Activated CD4-positive, alpha-beta memory T cell treated with anti-CD3 and anti-CD28 coated beads, Interleukin-2, amount 10 ng/mL, durations not matched to agents 7 days and 5 days (primary cell): ENCODE results near the gene CLPTM1. TPM values are rescaled to one million over a fixed set of nuclear protein-coding genes. Genes with fewer than 3 reads are reported as not detected.
"Not testable (repeated sequence)": the region's sequence is repeated elsewhere in the genome, so short reads cannot be mapped to it uniquely, and the experiment has no call there.

Experiments used
- CTCF ChIA-PET: fragments of 350-600 bp; sonication (Branson Sonifier 250); formaldehyde crosslinking; loops from one replicate; lab custom pipeline; 2021; ENCODE audit warnings: antibody characterized with exemption, inconsistent platforms; lab: Charles Lee
- POLR2A ChIA-PET: fragments of 350-600 bp; sonication (Branson Sonifier 250); formaldehyde crosslinking; loops from one replicate; lab custom pipeline; 2021; ENCODE audit warnings: antibody characterized with exemption; lab: Charles Lee
- DNase-seq: peaks from one replicate; pipeline ENCODE4 v3.0.0-alpha.2; 2020
- H3K27ac Mint-ChIP-seq: one replicate; pipeline ENCODE4 v1.8.0; 2021; ENCODE audit warnings: mild to moderate bottlenecking, mixed read lengths
- H3K27me3 Mint-ChIP-seq: one replicate; pipeline ENCODE4 v1.8.0; 2021; ENCODE audit warnings: mixed read lengths
- H3K36me3 Mint-ChIP-seq: one replicate; pipeline ENCODE4 v1.8.0; 2021; ENCODE audit warnings: low read depth, mixed read lengths
- H3K4me1 Mint-ChIP-seq: one replicate; pipeline ENCODE4 v1.8.0; 2021; ENCODE audit warnings: mixed read lengths
- H3K4me3 Mint-ChIP-seq: one replicate; pipeline ENCODE4 v1.8.0; 2021; ENCODE audit warnings: mild to moderate bottlenecking, mixed read lengths
- H3K9me3 Mint-ChIP-seq: one replicate; pipeline ENCODE4 v1.8.0; 2021; ENCODE audit warnings: mixed read lengths
- total RNA-seq, 2 experiments: library from RNA; stranded (reverse); gene quantifications; one replicate each; pipeline ENCODE4 v1.2.3, GENCODE V29; 2021

CLPTM1 gene
- total RNA-seq, result 10 to 100 TPM; 66.9 to 68.6 TPM

- ChIA-PET POLR2A (interaction anchor here (0.8 to 2.5 kb wide), 14 partner anchors 12 to 223 kb away, joined by 3 to 21 read pairs (median 3); partner anchors contain the start of genes GEMIN7, PPP1R37, RELB and TOMM40), CTCF (interaction anchor here (0.5 to 1.8 kb wide), 8 partner anchors 66 to 269 kb away, joined by 3 to 5 read pairs (median 4); partner anchors contain the start of genes BLOC1S3, CLASRP, NECTIN2 and TRAPPC6A)
- Mint-ChIP-seq H3K27ac (peak within 1 kb of the TSS; percentile 91), H3K4me1 (peaks cover 42% of the 10 kb centered on the region), H3K9me3 (no peaks in the 10 kb centered on the region), H3K27me3 (no peaks in the 10 kb centered on the region), H3K36me3 (peaks cover 5% of the 10 kb centered on the region), H3K4me3 (peak within 1 kb of the TSS; percentile 96)
- peak; percentile 96 for DNase-seq
Measured at GRCh38 chr19:44954649-44955504, at the start of gene CLPTM1. CLPTM1 (plus strand) TSS chr19:44955380; CDS start chr19:44955396, 16 bp downstream.

- Mint-ChIP-seq H3K27ac (no peak within 1 kb of the TSS), H3K4me1 (peaks cover 12% of the 10 kb centered on the region), H3K4me3 (no peak within 1 kb of the TSS), H3K27me3 (peaks cover 15% of the 10 kb centered on the region), H3K36me3 (peaks cover 13% of the 10 kb centered on the region), H3K9me3 (no peaks in the 10 kb centered on the region)
- CTCF ChIA-PET, result interaction anchor here (0.7 to 3.1 kb wide), 3 partner anchors 10 to 47 kb away, joined by 3 to 13 read pairs (median 4); no protein-coding TSS in a partner anchor
- no peak for DNase-seq
- POLR2A ChIA-PET, result interaction anchor here (1.1 to 1.7 kb wide), 2 partner anchors 9 to 14 kb away, joined by 3 to 6 read pairs; no protein-coding TSS in a partner anchor
Measured at GRCh38 chr19:44905437-44906160, 49.6 kb upstream of the CLPTM1 start, which contains the start of gene APOE. APOE (plus strand) TSS chr19:44905796; CDS start chr19:44906625, 829 bp downstream.

GRCh38 chr19:44907613-44908012 is 47.6 kb upstream of the CLPTM1 start:
- no peak overlapping the region for H3K27ac Mint-ChIP-seq
- H3K9me3 Mint-ChIP-seq, result no peaks in the 10 kb centered on the region
- no peak for DNase-seq
- H3K4me3 Mint-ChIP-seq, result no peak overlapping the region
- peaks cover 22% of the 10 kb centered on the region for H3K27me3 Mint-ChIP-seq
- peaks cover 5% of the 10 kb centered on the region for H3K36me3 Mint-ChIP-seq
- ChIA-PET CTCF (interaction anchor here (0.9 kb wide), 1 partner anchor 44 kb away, joined by 3 read pairs; no protein-coding TSS in a partner anchor), POLR2A (interaction anchor here (1.4 kb wide), 1 partner anchor 8 kb away, joined by 4 read pairs; no protein-coding TSS in a partner anchor)
- peaks cover 12% of the 10 kb centered on the region for H3K4me1 Mint-ChIP-seq

GRCh38 chr19:44908074-44908835 is 46.9 kb upstream of the CLPTM1 start:
- peaks cover 4% of the 10 kb centered on the region for H3K36me3 Mint-ChIP-seq
- peaks cover 27% of the 10 kb centered on the region for H3K27me3 Mint-ChIP-seq
- no peak for DNase-seq
- H3K27ac Mint-ChIP-seq, result no peak overlapping the region
- peaks cover 12% of the 10 kb centered on the region for H3K4me1 Mint-ChIP-seq
- ChIA-PET POLR2A (interaction anchor here (1.4 kb wide), 1 partner anchor 9 kb away, joined by 4 read pairs; no protein-coding TSS in a partner anchor), CTCF (interaction anchor here (0.9 kb wide), 1 partner anchor 44 kb away, joined by 3 read pairs; no protein-coding TSS in a partner anchor)
- no peak overlapping the region for H3K4me3 Mint-ChIP-seq
- no peaks in the 10 kb centered on the region for H3K9me3 Mint-ChIP-seq

GRCh38 chr19:44908836-44909261 is 46.3 kb upstream of the CLPTM1 start:
- no peaks in the 10 kb centered on the region for H3K36me3 Mint-ChIP-seq
- no peak overlapping the region for H3K4me3 Mint-ChIP-seq
- H3K9me3 Mint-ChIP-seq, result no peaks in the 10 kb centered on the region
- ChIA-PET CTCF (no interaction called here), POLR2A (interaction anchor here (1.4 kb wide), 1 partner anchor 10 kb away, joined by 4 read pairs; no protein-coding TSS in a partner anchor)
- H3K4me1 Mint-ChIP-seq, result peaks cover 15% of the 10 kb centered on the region
- peaks cover 32% of the 10 kb centered on the region for H3K27me3 Mint-ChIP-seq
- no peak for DNase-seq
- H3K27ac Mint-ChIP-seq, result no peak overlapping the region

GRCh38 chr19:44909775-44910174 is 45.4 kb upstream of the CLPTM1 start:
- no peak overlapping the region for H3K4me3 Mint-ChIP-seq
- ChIA-PET CTCF (no interaction called here), POLR2A (interaction anchor here (0.5 kb wide), 1 partner anchor 272 kb away, joined by 3 read pairs; no protein-coding TSS in a partner anchor)
- H3K9me3 Mint-ChIP-seq, result no peaks in the 10 kb centered on the region
- no peak for DNase-seq
- H3K36me3 Mint-ChIP-seq, result no peaks in the 10 kb centered on the region
- peaks cover 22% of the 10 kb centered on the region for H3K4me1 Mint-ChIP-seq
- peaks cover 38% of the 10 kb centered on the region for H3K27me3 Mint-ChIP-seq
- no peak overlapping the region for H3K27ac Mint-ChIP-seq

- POLR2A ChIA-PET, DNase-seq, H3K36me3 Mint-ChIP-seq, H3K9me3 Mint-ChIP-seq, H3K27ac Mint-ChIP-seq, H3K4me3 Mint-ChIP-seq: not testable (repeated sequence)
- CTCF ChIA-PET, result interaction anchor here (2.3 kb wide), 1 partner anchor 8 kb away, joined by 8 read pairs; no protein-coding TSS in a partner anchor
- peaks cover 25% of the 10 kb centered on the region for H3K27me3 Mint-ChIP-seq
- peaks cover 14% of the 10 kb centered on the region for H3K4me1 Mint-ChIP-seq
Measured at GRCh38 chr19:44911896-44912295, 43.3 kb upstream of the CLPTM1 start.

- no peaks in the 10 kb centered on the region for H3K9me3 Mint-ChIP-seq
- peaks cover 22% of the 10 kb centered on the region for H3K27me3 Mint-ChIP-seq
- ChIA-PET CTCF (interaction anchor here (2.3 kb wide), 1 partner anchor 9 kb away, joined by 8 read pairs; no protein-coding TSS in a partner anchor), POLR2A (interaction anchor here (0.9 kb wide), 1 partner anchor 42 kb away, joined by 3 read pairs; the partner anchor contains the start of gene CLPTM1)
- DNase-seq, result no peak
- no peak overlapping the region for H3K4me3 Mint-ChIP-seq
- no peaks in the 10 kb centered on the region for H3K36me3 Mint-ChIP-seq
- peaks cover 14% of the 10 kb centered on the region for H3K4me1 Mint-ChIP-seq
- H3K27ac Mint-ChIP-seq, result no peak overlapping the region
Measured at GRCh38 chr19:44912854-44913253, 42.3 kb upstream of the CLPTM1 start.

- H3K36me3 Mint-ChIP-seq, result not testable (repeated sequence)
- ChIA-PET POLR2A (interaction anchor here (0.9 kb wide), 1 partner anchor 41 kb away, joined by 3 read pairs; the partner anchor contains the start of gene CLPTM1), CTCF (interaction anchor here (2.3 kb wide), 1 partner anchor 10 kb away, joined by 8 read pairs; no protein-coding TSS in a partner anchor)
Measured at GRCh38 chr19:44913512-44914432, 41.4 kb upstream of the CLPTM1 start.

GRCh38 chr19:44914433-44915206 is 40.6 kb upstream of the CLPTM1 start, which contains the start of gene APOC1:
APOC1 (plus strand) TSS chr19:44914608; CDS start chr19:44914892, 284 bp downstream.
- Mint-ChIP-seq H3K27ac (peak within 1 kb of the TSS; percentile 71), H3K27me3 (peaks cover 22% of the 10 kb centered on the region), H3K4me1 (peaks cover 14% of the 10 kb centered on the region), H3K4me3 (peak within 1 kb of the TSS; percentile 88)
- POLR2A ChIA-PET, H3K36me3 Mint-ChIP-seq, H3K9me3 Mint-ChIP-seq: not testable (repeated sequence)
- CTCF ChIA-PET, result interaction anchor here (0.8 to 1.1 kb wide), 3 partner anchors 8 to 261 kb away, joined by 3 to 4 read pairs (median 4); no protein-coding TSS in a partner anchor
- DNase-seq, result peak; percentile 84

More at GRCh38 chr19:44913512-44914432, 41.4 kb upstream of the CLPTM1 start:
- DNase-seq, H3K9me3 Mint-ChIP-seq, H3K27ac Mint-ChIP-seq: not testable (repeated sequence)
- Mint-ChIP-seq H3K4me3 (peak overlapping the region; percentile 88), H3K27me3 (peaks cover 22% of the 10 kb centered on the region), H3K4me1 (peaks cover 14% of the 10 kb centered on the region)
